Heart right ventricle (tissue), 16 donors: ENCODE measurements around the gene SH3TC1. TPM values are rescaled to one million over a fixed set of nuclear protein-coding genes. Genes with fewer than 3 reads are reported as not detected.

Source experiments
- ATAC-seq, 8 donors: fragments of 200-7000 bp; cut with Tn5 transposase; one replicate each; pipeline ENCODE4 v1.9.1; 2020; ENCODE audit warnings: mild to moderate bottlenecking in 8 of 8, moderate library complexity in 8 of 8, moderate number of reproducible peaks in 1 of 8
- DNase-seq, 2 donors: peaks; one replicate each; pipeline ENCODE4 v3.0.0-alpha.2; 2020
- H3K27ac ChIP-seq, 10 donors: fragments of 200-600 bp; sonication (generic) in 2 of 10; one replicate each; pipeline versions ENCODE4 v1.5.0 to v1.8.0; 2020 to 2022; ENCODE audit warnings: mild to moderate bottlenecking in 3 of 10
- H3K27me3 ChIP-seq, 7 donors: fragments of 200-600 bp; one replicate each; pipeline ENCODE4 v1.8.0; 2021 to 2022; ENCODE audit warnings: mild to moderate bottlenecking in 2 of 7
- H3K36me3 ChIP-seq, 9 donors: fragments of 200-600 bp; sonication (generic) in 1 of 9; one replicate each; pipeline versions ENCODE4 v1.5.0 to v1.8.0; 2020 to 2022; ENCODE audit warnings: mild to moderate bottlenecking in 2 of 9
- H3K4me1 ChIP-seq, 9 donors: fragments of 200-600 bp; sonication (generic) in 1 of 9; one replicate each; pipeline versions ENCODE4 v1.5.0 to v1.8.0; 2020 to 2022; ENCODE audit warnings: mild to moderate bottlenecking in 4 of 9
- H3K4me3 ChIP-seq, 10 donors: fragments of 200-600 bp; sonication (generic) in 2 of 10; one replicate each; pipeline versions ENCODE4 v1.5.0 to v1.8.0; 2020 to 2022; ENCODE audit warnings: mild to moderate bottlenecking in 7 of 10, moderate library complexity in 2 of 10
- H3K9me3 ChIP-seq, 11 donors: fragments of 200-600 bp in 10 of 11; sonication (generic) in 2 of 11; one replicate each; pipeline versions ENCODE4 v1.5.0 to v1.8.0; 2013 to 2022; ENCODE audit warnings: mild to moderate bottlenecking in 2 of 11, control low read depth in 1 of 11, moderate library complexity in 1 of 11
- WGBS, 2 donors: extraction: QIAGEN DNeasy Blood & Tissue Kit; methylation state at CpG; one replicate each; pipeline ENCODE4 v1.1.7; 2013; ENCODE audit warnings: inconsistent platforms in 1 of 2; 5-methylcytosine and 5-hydroxymethylcytosine counted together
- intact Hi-C, 10 donors: fragments of 100-400 bp; cut with DNase I; formaldehyde crosslinking; loops; one replicate each; pipeline versions ENCODE4 v1.11.1 to v1.14.2; 2022
- polyA plus RNA-seq, 2 donors: library from polyadenylated mRNA; stranded (reverse); fragments of 200-250 nt; gene quantifications; one replicate each; pipeline ENCODE4 v1.2.3, GENCODE V29; 2013
- total RNA-seq, 10 donors: library from RNA; stranded (reverse); fragmentation: NEBNext Ultra II Directional in 3 of 10; extraction: Animal tissue kit (Norgen Biotek cat#: 25700) in 3 of 10; gene quantifications; one replicate each; pipeline versions ENCODE4 v1.2.1 to v1.2.4, GENCODE V29; 2021 to 2023
- TF ChIP-seq, protein P1 (sequence below), 9 donors: fragments of 200-600 bp; sonication (generic) in 2 of 9; IDR thresholded peaks; one replicate each; pipeline versions ENCODE4 v1.5.0 to v1.8.0; 2021 to 2022; ENCODE audit warnings: antibody characterized with exemption in 9 of 9, mild to moderate bottlenecking in 5 of 9, moderate library complexity in 1 of 9
- donor health status: Arrhythmogenic right ventricular cardiomyopathy.
- donor health status: ischemic (EF 13 %, LVEDD 7.1; RV severe dilation, severe dysfunction).
- donor health status: healthy with polysubstance abuse.
- donor health status: DM: no; HTN: yes; CAD: no.
- donor health status: DM: no; HTN: no; CAD: no.
- donor health status: ischemic (EF 25% LVEDD 6.9; RV normal size, moderate dysfunction).
- donor health status: ischemic (EF 25% LVEDD 5.7; RV mildly dilated, moderate dysfunction).
- donor health status: healthy.
- donor health status: DM: yes; HTN: yes; CAD: no.
- donor health status: Ischemic cardiomyopathy.
- donor health status: ischemic (EF 35%, LVEDD 5.7; RV mildly dilated, moderate dysfunction).
- donor health status: nonischemic (EF 11% LVEDD 7.7; RV severe dilation, severe dysfunction).
- donor health status: DM: yes; HTN: yes; CAD: no.
- donor health status: PGD.
- donor health status: ischemic (EF 29% LVEDD 5.4; RV normal size, mild dysfunction).
- donor health status: nonischemic (EF 23%, LVEDD 6.1; RV moderate dilation, normal function).

SH3TC1 gene
- total and polyA plus RNA-seq, 12 donors, result 7.4 to 22.8 (median 11.2) TPM

DNA sequence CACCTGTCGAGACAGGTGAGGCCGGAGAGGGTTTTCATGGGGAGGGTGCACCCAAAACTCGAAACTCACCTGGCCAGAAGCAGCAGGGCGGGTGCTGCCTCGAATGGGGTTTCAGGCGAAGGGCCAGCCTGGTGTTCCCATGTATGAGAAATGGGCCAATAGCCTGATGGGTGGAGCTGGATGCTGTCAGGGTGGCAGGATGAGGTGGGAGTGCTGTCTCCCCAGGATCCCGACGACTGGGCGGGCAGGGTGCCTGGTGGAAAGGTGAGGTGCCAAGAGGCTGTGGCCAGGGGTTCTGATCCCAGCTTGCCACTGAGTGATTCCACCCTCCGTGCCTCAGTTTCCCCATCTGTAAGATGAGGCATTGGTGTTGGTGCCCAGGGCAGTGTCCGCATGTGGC is 16.8 kb upstream of the SH3TC1 start:
- TF ChIP-seq, protein P1, sequence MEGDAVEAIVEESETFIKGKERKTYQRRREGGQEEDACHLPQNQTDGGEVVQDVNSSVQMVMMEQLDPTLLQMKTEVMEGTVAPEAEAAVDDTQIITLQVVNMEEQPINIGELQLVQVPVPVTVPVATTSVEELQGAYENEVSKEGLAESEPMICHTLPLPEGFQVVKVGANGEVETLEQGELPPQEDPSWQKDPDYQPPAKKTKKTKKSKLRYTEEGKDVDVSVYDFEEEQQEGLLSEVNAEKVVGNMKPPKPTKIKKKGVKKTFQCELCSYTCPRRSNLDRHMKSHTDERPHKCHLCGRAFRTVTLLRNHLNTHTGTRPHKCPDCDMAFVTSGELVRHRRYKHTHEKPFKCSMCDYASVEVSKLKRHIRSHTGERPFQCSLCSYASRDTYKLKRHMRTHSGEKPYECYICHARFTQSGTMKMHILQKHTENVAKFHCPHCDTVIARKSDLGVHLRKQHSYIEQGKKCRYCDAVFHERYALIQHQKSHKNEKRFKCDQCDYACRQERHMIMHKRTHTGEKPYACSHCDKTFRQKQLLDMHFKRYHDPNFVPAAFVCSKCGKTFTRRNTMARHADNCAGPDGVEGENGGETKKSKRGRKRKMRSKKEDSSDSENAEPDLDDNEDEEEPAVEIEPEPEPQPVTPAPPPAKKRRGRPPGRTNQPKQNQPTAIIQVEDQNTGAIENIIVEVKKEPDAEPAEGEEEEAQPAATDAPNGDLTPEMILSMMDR (IDR thresholded peaks at IDR 0.05), result no peak
- Histone ChIP-seq H3K4me3 (no peak overlapping the region), H3K4me1 (peaks cover 18 to 58% (median 44%) of the 10 kb centered on the region in 9 donors), H3K27me3 (no peaks in the 10 kb centered on the region), H3K9me3 (no peaks in the 10 kb centered on the region), H3K36me3 (no peaks in the 10 kb centered on the region), H3K27ac (peak overlapping the region in 9 of 10 donors; percentile 19 to 79 (median 66))
- no peak for DNase-seq
- ATAC-seq, result peak in 1 of 8 donors; percentile 9
- intact Hi-C loops, result loop anchor here in 1 of 10 donors (5.0 kb wide), 1 partner anchor 60 kb away; no protein-coding TSS in a partner anchor
- 80 to 84% methylated on average over 11 of the region's 11 CpGs for WGBS, 2 donors

DNA sequence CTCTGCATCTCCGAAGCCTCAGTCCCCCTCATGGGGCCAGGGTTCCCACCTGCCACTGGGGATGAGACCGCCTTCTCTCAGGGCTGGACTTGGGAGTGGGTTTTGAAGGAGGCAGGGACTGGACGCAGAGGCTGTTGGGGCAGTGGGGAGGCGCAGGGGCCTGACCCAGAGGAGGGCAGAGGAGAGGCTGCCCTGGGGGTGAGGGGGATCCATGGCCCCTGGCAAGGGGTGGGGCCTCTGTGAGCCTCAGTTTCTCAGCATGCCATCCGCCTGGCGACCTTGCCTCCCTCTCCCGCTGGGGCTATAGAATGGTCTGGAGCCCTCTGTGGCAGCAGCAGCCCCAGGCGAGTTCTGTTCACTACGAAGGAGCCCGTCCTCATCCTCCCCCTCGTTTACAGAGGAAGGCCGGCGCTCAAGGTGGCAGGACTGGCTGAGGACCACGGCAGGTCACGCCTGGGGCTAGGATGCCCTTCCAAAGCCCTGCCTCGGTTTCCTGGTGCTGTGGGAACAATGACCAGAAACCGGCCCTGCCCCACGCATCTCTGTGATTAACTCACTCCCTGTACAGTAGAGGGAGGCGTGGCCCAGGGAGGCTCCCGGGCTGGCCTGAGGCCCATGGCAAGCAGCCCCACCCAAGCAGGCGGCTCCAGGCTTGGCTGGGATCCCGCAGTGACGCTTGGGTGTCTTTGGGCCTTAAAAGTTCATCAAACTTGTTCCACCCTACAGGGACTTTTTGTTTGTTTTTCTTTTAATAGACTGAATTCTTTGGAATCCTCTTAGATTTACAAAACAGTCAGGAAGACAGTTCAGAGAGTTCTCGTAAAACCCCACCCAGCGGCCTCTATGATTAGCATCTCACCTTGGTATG is 16.0 kb upstream of the SH3TC1 start:
- TF ChIP-seq, protein P1 (IDR thresholded peaks at IDR 0.05), result no peak
- ATAC-seq (peak; percentile 84 to 95 (median 92)), DNase-seq (peak; percentile 92 to 94)
- Histone ChIP-seq H3K4me1 (peaks cover 18 to 57% (median 46%) of the 10 kb centered on the region in 9 donors), H3K27me3 (no peaks in the 10 kb centered on the region), H3K4me3 (no peak overlapping the region), H3K9me3 (no peaks in the 10 kb centered on the region), H3K27ac (peak overlapping the region in 8 of 10 donors; percentile 45 to 79 (median 68)), H3K36me3 (no peaks in the 10 kb centered on the region)
- intact Hi-C loops, result loop anchor here in 1 of 10 donors (5.0 kb wide), 1 partner anchor 59 kb away; no protein-coding TSS in a partner anchor
- WGBS, 2 donors, result 45 to 60% methylated on average over 25 of the region's 25 CpGs

DNA sequence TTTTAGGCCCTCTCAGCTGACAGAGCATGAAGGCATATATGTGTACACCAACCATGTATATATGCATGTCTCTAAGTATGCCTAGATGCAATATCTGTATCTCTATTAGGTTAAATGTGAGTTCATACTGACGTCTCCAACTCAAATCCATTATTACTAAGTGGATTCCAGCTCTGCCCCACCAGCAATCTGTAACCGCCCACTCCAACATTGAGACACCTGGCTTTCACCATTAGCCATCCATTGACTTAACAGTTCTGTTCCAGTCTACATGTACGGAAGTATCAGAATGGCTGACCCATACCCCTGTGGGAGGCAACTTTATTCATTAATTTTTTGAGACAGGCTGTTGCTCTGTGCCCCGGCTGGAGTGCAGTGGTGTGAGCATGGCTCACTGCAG is 15.0 kb upstream of the SH3TC1 start:
- Histone ChIP-seq H3K4me3 (no peak overlapping the region), H3K36me3 (no peaks in the 10 kb centered on the region), H3K27ac (peak overlapping the region in 5 of 10 donors; percentile 18 to 79 (median 41)), H3K9me3 (no peaks in the 10 kb centered on the region), H3K27me3 (no peaks in the 10 kb centered on the region), H3K4me1 (peaks cover 18 to 66% (median 56%) of the 10 kb centered on the region in 9 donors)
- ATAC-seq (no peak), DNase-seq (no peak)
- TF ChIP-seq, protein P1 (IDR thresholded peaks at IDR 0.05), result no peak
- intact Hi-C loops, result loop anchor here in 2 of 10 donors (2.0 to 5.0 kb wide), 2 partner anchors 43 to 58 kb away; no protein-coding TSS in a partner anchor
- 91 to 93% methylated on average over 4 of the region's 4 CpGs for WGBS, 2 donors

DNA sequence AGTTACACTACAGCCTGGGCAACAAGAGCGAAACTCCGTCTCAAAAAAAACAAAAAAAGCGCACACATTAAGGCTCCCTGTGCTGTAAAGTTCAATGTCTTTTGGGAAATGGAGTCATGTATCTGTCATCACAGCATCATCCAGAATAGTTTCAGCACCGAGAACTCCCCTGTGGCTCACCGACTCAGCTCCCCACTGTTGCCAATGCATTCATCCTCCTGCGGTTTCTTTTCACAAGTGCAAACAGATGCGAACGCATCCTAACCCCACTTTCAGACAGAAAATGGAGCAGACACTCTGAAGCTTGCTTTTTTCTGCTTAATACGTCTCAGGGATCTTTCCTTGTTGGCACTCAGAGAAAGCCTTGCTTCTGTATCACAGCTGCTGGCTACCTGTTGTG is 13.8 kb upstream of the SH3TC1 start:
- ATAC-seq, result no peak
- Histone ChIP-seq H3K9me3 (no peaks in the 10 kb centered on the region), H3K36me3 (no peaks in the 10 kb centered on the region), H3K4me3 (no peak overlapping the region), H3K27me3 (no peaks in the 10 kb centered on the region), H3K4me1 (peaks cover 29 to 73% (median 64%) of the 10 kb centered on the region in 9 donors), H3K27ac (no peak overlapping the region)
- WGBS, 2 donors, result 65 to 68% methylated on average over 9 of the region's 9 CpGs
- intact Hi-C loops, result loop anchor here in 1 of 10 donors (2.0 kb wide), 1 partner anchor 42 kb away; no protein-coding TSS in a partner anchor
- TF ChIP-seq, protein P1 (IDR thresholded peaks at IDR 0.05), result no peak
- no peak for DNase-seq
